K562 (cell line): ENCODE measurements around the gene MCRS1.

Experiments
- CHD2 ChIP-seq: IDR thresholded peaks from 2 replicates; pipeline ENCODE4 v1.6.1; 2011; ENCODE audit warnings: low read depth, low read length
- YY1 ChIP-seq, 3 experiments: IDR thresholded peaks; 2 replicates each; pipeline ENCODE4 v1.6.1; 2011; ENCODE audit warnings: low read length in 2 of 3, mild to moderate bottlenecking in 2 of 3, moderate library complexity in 2 of 3, borderline replicate concordance in 1 of 3, control low read depth in 1 of 3, low read depth in 1 of 3; ENCODE audit not compliant: insufficient read depth in 3 of 3, insufficient replicate concordance in 2 of 3, control insufficient read depth in 1 of 3, insufficient read length in 1 of 3; ENCODE audit errors: extremely low read depth in 1 of 3
- ZBTB26 ChIP-seq: fragments of 450-650 bp; formaldehyde crosslinking; IDR thresholded peaks from 2 replicates; pipeline ENCODE4 v1.4.0; 2022; ENCODE audit warnings: missing genetic modification characterization

- TF ChIP-seq YY1 (IDR thresholded peaks at IDR 0.05; ENCODE audit: borderline replicate concordance in 1 of 3, control insufficient read depth in 1 of 3, extremely low read depth in 1 of 3, insufficient read depth in 3 of 3, insufficient read length in 1 of 3, insufficient replicate concordance in 2 of 3, low read depth in 1 of 3, low read length in 2 of 3) (no peak), ZBTB26 (CRISPR knock-in tag) (no peak), CHD2 (no peak)
These were observed 3.8 kb downstream of the MCRS1 start for GRCh38 chr12:49563951-49564685.
